ENCODE results near the gene ATP2B3.

- TF ChIP-seq FOXA1 (IDR thresholded peaks at IDR 0.05) (no peak), FOXM1 (IDR thresholded peaks at IDR 0.05; ENCODE audit: borderline replicate concordance) (no peak), TARDBP (IDR thresholded peaks at IDR 0.05) (no peak), LEF1 (IDR thresholded peaks at IDR 0.05; ENCODE audit: borderline replicate concordance) (no peak), NFRKB (IDR thresholded peaks at IDR 0.05) (no peak), SP1 (IDR thresholded peaks at IDR 0.05) (no peak), SUZ12 (IDR thresholded peaks at IDR 0.05) (no peak), FOXK2 (IDR thresholded peaks at IDR 0.05) (no peak), ELF4 (IDR thresholded peaks at IDR 0.05) (no peak), ARNT (IDR thresholded peaks at IDR 0.05) (no peak), CTBP1 (IDR thresholded peaks at IDR 0.05; ENCODE audit: borderline replicate concordance) (no peak)
Measured at GRCh38 chrX:153502796-153503195, 14.6 kb upstream of the ATP2B3 start.
